HG03025 (cell line): ENCODE measurements around the gene C19orf47.
"Not testable (repeated sequence)": the region's sequence is repeated elsewhere in the genome, so short reads cannot be mapped to it uniquely, and the experiment has no call there.

Experiments used
- ATAC-seq: cut with Tn5 transposase; IDR thresholded peaks from one replicate; pipeline ENCODE4 v1.9.1; 2021; ENCODE audit warnings: mild to moderate bottlenecking, moderate library complexity; ENCODE audit not compliant: unreplicated experiment, low FRiP score

The C19orf47 gene

GRCh38 chr19:40355975-40356680, 7.9 kb upstream of the C19orf47 start:
- no peak for ATAC-seq

- no peak for ATAC-seq
Observed at GRCh38 chr19:40348961-40349507, 837 bp upstream of the C19orf47 start.

- ATAC-seq = no peak
Observed at GRCh38 chr19:40344422-40344821, 3.8 kb downstream of the C19orf47 start.

GRCh38 chr19:40342644-40343311, 5.4 kb downstream of the C19orf47 start:
- no peak for ATAC-seq

- no peak for ATAC-seq
Observed at GRCh38 chr19:40341601-40342482, 6.4 kb downstream of the C19orf47 start.

- no peak for ATAC-seq
Observed at GRCh38 chr19:40339018-40339728, 9.0 kb downstream of the C19orf47 start.

GRCh38 chr19:40337594-40337993, 10.6 kb downstream of the C19orf47 start:
- ATAC-seq = no peak

- ATAC-seq = no peak
Observed at GRCh38 chr19:40337107-40337506, 11.1 kb downstream of the C19orf47 start.

- ATAC-seq = no peak
Observed at GRCh38 chr19:40336601-40336900, 11.6 kb downstream of the C19orf47 start.

- ATAC-seq = no peak
Observed at GRCh38 chr19:40335855-40336600, 12.2 kb downstream of the C19orf47 start.

GRCh38 chr19:40335101-40335500, 13.1 kb downstream of the C19orf47 start:
- ATAC-seq = no peak

GRCh38 chr19:40333083-40333482, 15.1 kb downstream of the C19orf47 start:
- not testable (repeated sequence) for ATAC-seq

GRCh38 chr19:40332669-40333068, 15.5 kb downstream of the C19orf47 start:
- no peak for ATAC-seq

- ATAC-seq = no peak
Observed at GRCh38 chr19:40331052-40331451, 17.1 kb downstream of the C19orf47 start.

- ATAC-seq = no peak
Observed at GRCh38 chr19:40326201-40326600, 22.0 kb downstream of the C19orf47 start.

GRCh38 chr19:40323705-40324104, 24.5 kb downstream of the C19orf47 start:
- ATAC-seq = no peak

GRCh38 chr19:40322951-40323615, 25.1 kb downstream of the C19orf47 start:
- ATAC-seq = no peak

GRCh38 chr19:40322271-40322610, 26.0 kb downstream of the C19orf47 start:
- no peak for ATAC-seq

GRCh38 chr19:40321566-40322270, 26.5 kb downstream of the C19orf47 start:
- no peak for ATAC-seq
